ENCODE data around the gene ADAM12.

GRCh38 chr10:126397156-126397555, 8.9 kb upstream of the ADAM12 start:
- no peak for TF ChIP-seq CTCF (IDR thresholded peaks at IDR 0.05; ENCODE audit: extremely low read depth in 1 of 2, insufficient read depth in 1 of 2, low read depth in 1 of 2, low read length in 2 of 2)
- TF ChIP-seq POLR2A (IDR thresholded peaks at IDR 0.05; ENCODE audit: low read depth, low read length) = no peak
- no peak for TF ChIP-seq EZH2 (IDR thresholded peaks at IDR 0.05; ENCODE audit: borderline replicate concordance, low read depth, low read length, severe bottlenecking)
- TF ChIP-seq MYC (IDR thresholded peaks at IDR 0.05; ENCODE audit: low read depth, low read length) = no peak
- TF ChIP-seq POLR2AphosphoS5 (IDR thresholded peaks at IDR 0.05; ENCODE audit: insufficient read depth, low read depth, low read length) = no peak
- TF ChIP-seq JUN (IDR thresholded peaks at IDR 0.05; ENCODE audit: borderline replicate concordance, insufficient read depth, insufficient read length, low read depth) = no peak
